ENCODE results near the gene APOL1. TPM values are rescaled to one million over a fixed set of nuclear protein-coding genes. Genes with fewer than 3 reads are reported as not detected.
"Not testable (repeated sequence)": the region's sequence is repeated elsewhere in the genome, so short reads cannot be mapped to it uniquely, and the experiment has no call there.

Gene APOL1
- total and polyA plus RNA-seq, 2 donors, result 14.2 to 62.6 TPM

GRCh38 chr22:36284171-36284571 lies 31.2 kb downstream of the APOL1 start:
- peaks cover 81 to 83% of the 10 kb centered on the region in 2 donors for H3K36me3 ChIP-seq (ENCODE audit: control insufficient read depth in 2 of 2, insufficient read depth in 2 of 2, low read length in 1 of 2)
- no peak overlapping the region for H3K4me3 ChIP-seq (ENCODE audit: low read length in 2 of 2)
- no peaks in the 10 kb centered on the region for H3K9me3 ChIP-seq (ENCODE audit: control insufficient read depth in 2 of 2, insufficient read depth in 1 of 2, low read length in 1 of 2)
- peaks cover 0 to 2% of the 10 kb centered on the region in 2 donors for H3K4me1 ChIP-seq (ENCODE audit: control insufficient read depth in 2 of 2, insufficient read depth in 2 of 2, low read length in 2 of 2)
- no peaks in the 10 kb centered on the region for H3K27me3 ChIP-seq (ENCODE audit: control insufficient read depth in 2 of 2, insufficient read depth in 1 of 2, low read length in 1 of 2)
- DNase-seq (ENCODE audit: low read depth in 6 of 9, low spot score in 9 of 9), result no peak
- 96% methylated on average over 24 of the region's 24 CpGs for WGBS
- H3K27ac ChIP-seq (ENCODE audit: low read depth in 1 of 2, low read length in 1 of 2), result no peak overlapping the region

- WGBS, result 96% methylated on average over 12 of the region's 12 CpGs
- no peak for DNase-seq (ENCODE audit: low read depth in 6 of 9, low spot score in 9 of 9)
- Histone ChIP-seq H3K27me3 (ENCODE audit: control insufficient read depth in 2 of 2, insufficient read depth in 1 of 2, low read length in 1 of 2) (no peaks in the 10 kb centered on the region), H3K4me1 (ENCODE audit: control insufficient read depth in 2 of 2, insufficient read depth in 2 of 2, low read length in 2 of 2) (peaks cover 0 to 2% of the 10 kb centered on the region in 2 donors), H3K36me3 (ENCODE audit: control insufficient read depth in 2 of 2, insufficient read depth in 2 of 2, low read length in 1 of 2) (peaks cover 87 to 89% of the 10 kb centered on the region in 2 donors), H3K4me3 (ENCODE audit: low read length in 2 of 2) (no peak overlapping the region), H3K9me3 (ENCODE audit: control insufficient read depth in 2 of 2, insufficient read depth in 1 of 2, low read length in 1 of 2) (no peaks in the 10 kb centered on the region), H3K27ac (ENCODE audit: low read depth in 1 of 2, low read length in 1 of 2) (no peak overlapping the region)
These were observed 32.1 kb downstream of the APOL1 start for GRCh38 chr22:36285017-36285416.

- H3K4me3 ChIP-seq (ENCODE audit: low read length in 2 of 2), result no peak overlapping the region
- WGBS, result 97% methylated on average over 21 of the region's 21 CpGs
- H3K4me1 ChIP-seq (ENCODE audit: control insufficient read depth in 2 of 2, insufficient read depth in 2 of 2, low read length in 2 of 2), result peaks cover 0 to 2% of the 10 kb centered on the region in 2 donors
- peaks cover 87 to 88% of the 10 kb centered on the region in 2 donors for H3K36me3 ChIP-seq (ENCODE audit: control insufficient read depth in 2 of 2, insufficient read depth in 2 of 2, low read length in 1 of 2)
- H3K9me3 ChIP-seq (ENCODE audit: control insufficient read depth in 2 of 2, insufficient read depth in 1 of 2, low read length in 1 of 2), result no peaks in the 10 kb centered on the region
- DNase-seq (ENCODE audit: low read depth in 6 of 9, low spot score in 9 of 9), result no peak
- H3K27ac ChIP-seq (ENCODE audit: low read depth in 1 of 2, low read length in 1 of 2), result no peak overlapping the region
- H3K27me3 ChIP-seq (ENCODE audit: control insufficient read depth in 2 of 2, insufficient read depth in 1 of 2, low read length in 1 of 2), result no peaks in the 10 kb centered on the region
These were observed 32.6 kb downstream of the APOL1 start for GRCh38 chr22:36285545-36285944.

GRCh38 chr22:36286096-36286957 lies 33.4 kb downstream of the APOL1 start:
- Histone ChIP-seq H3K4me3 (ENCODE audit: low read length in 2 of 2) (no peak overlapping the region), H3K27ac (ENCODE audit: low read depth in 1 of 2, low read length in 1 of 2) (no peak overlapping the region), H3K4me1 (ENCODE audit: control insufficient read depth in 2 of 2, insufficient read depth in 2 of 2, low read length in 2 of 2) (peaks cover 0 to 2% of the 10 kb centered on the region in 2 donors), H3K9me3 (ENCODE audit: control insufficient read depth in 2 of 2, insufficient read depth in 1 of 2, low read length in 1 of 2) (no peaks in the 10 kb centered on the region), H3K27me3 (ENCODE audit: control insufficient read depth in 2 of 2, insufficient read depth in 1 of 2, low read length in 1 of 2) (no peaks in the 10 kb centered on the region), H3K36me3 (ENCODE audit: control insufficient read depth in 2 of 2, insufficient read depth in 2 of 2, low read length in 1 of 2) (peaks cover 83% of the 10 kb centered on the region in 2 donors)
- 85% methylated on average over 28 of the region's 28 CpGs for WGBS
- DNase-seq (ENCODE audit: low read depth in 6 of 9, low spot score in 9 of 9), result peak in 7 of 9 donors; percentile 23 to 71 (median 52)

GRCh38 chr22:36287881-36288515 lies 35.1 kb downstream of the APOL1 start:
- DNase-seq (ENCODE audit: low read depth in 6 of 9, low spot score in 9 of 9), result no peak
- Histone ChIP-seq H3K27me3 (ENCODE audit: control insufficient read depth in 2 of 2, insufficient read depth in 1 of 2, low read length in 1 of 2) (no peaks in the 10 kb centered on the region), H3K4me3 (ENCODE audit: low read length in 2 of 2) (no peak overlapping the region), H3K9me3 (ENCODE audit: control insufficient read depth in 2 of 2, insufficient read depth in 1 of 2, low read length in 1 of 2) (peaks cover 0 to 9% of the 10 kb centered on the region in 2 donors), H3K4me1 (ENCODE audit: control insufficient read depth in 2 of 2, insufficient read depth in 2 of 2, low read length in 2 of 2) (no peaks in the 10 kb centered on the region), H3K27ac (ENCODE audit: low read depth in 1 of 2, low read length in 1 of 2) (no peak overlapping the region), H3K36me3 (ENCODE audit: control insufficient read depth in 2 of 2, insufficient read depth in 2 of 2, low read length in 1 of 2) (peaks cover 81 to 84% of the 10 kb centered on the region in 2 donors)
- WGBS, result 96% methylated on average over 20 of the region's 20 CpGs

GRCh38 chr22:36288571-36289405 lies 35.9 kb downstream of the APOL1 start:
- 96% methylated on average over 33 of the region's 33 CpGs for WGBS
- H3K36me3 ChIP-seq (ENCODE audit: control insufficient read depth in 2 of 2, insufficient read depth in 2 of 2, low read length in 1 of 2), result peaks cover 85 to 86% of the 10 kb centered on the region in 2 donors
- no peaks in the 10 kb centered on the region for H3K4me1 ChIP-seq (ENCODE audit: control insufficient read depth in 2 of 2, insufficient read depth in 2 of 2, low read length in 2 of 2)
- no peaks in the 10 kb centered on the region for H3K27me3 ChIP-seq (ENCODE audit: control insufficient read depth in 2 of 2, insufficient read depth in 1 of 2, low read length in 1 of 2)
- H3K9me3 ChIP-seq (ENCODE audit: control insufficient read depth in 2 of 2, insufficient read depth in 1 of 2, low read length in 1 of 2), result peaks cover 0 to 12% of the 10 kb centered on the region in 2 donors
- H3K27ac ChIP-seq (ENCODE audit: low read depth in 1 of 2, low read length in 1 of 2), result no peak overlapping the region
- DNase-seq (ENCODE audit: low read depth in 6 of 9, low spot score in 9 of 9), result no peak
- H3K4me3 ChIP-seq (ENCODE audit: low read length in 2 of 2), result no peak overlapping the region

GRCh38 chr22:36289406-36289870 lies 36.5 kb downstream of the APOL1 start:
- 97% methylated on average over 7 of the region's 7 CpGs for WGBS
- Histone ChIP-seq H3K4me3 (ENCODE audit: low read length in 2 of 2) (no peak overlapping the region), H3K36me3 (ENCODE audit: control insufficient read depth in 2 of 2, insufficient read depth in 2 of 2, low read length in 1 of 2) (peaks cover 85 to 86% of the 10 kb centered on the region in 2 donors), H3K27ac (ENCODE audit: low read depth in 1 of 2, low read length in 1 of 2) (no peak overlapping the region), H3K4me1 (ENCODE audit: control insufficient read depth in 2 of 2, insufficient read depth in 2 of 2, low read length in 2 of 2) (no peaks in the 10 kb centered on the region), H3K9me3 (ENCODE audit: control insufficient read depth in 2 of 2, insufficient read depth in 1 of 2, low read length in 1 of 2) (peaks cover 0 to 12% of the 10 kb centered on the region in 2 donors), H3K27me3 (ENCODE audit: control insufficient read depth in 2 of 2, insufficient read depth in 1 of 2, low read length in 1 of 2) (no peaks in the 10 kb centered on the region)
- DNase-seq (ENCODE audit: low read depth in 6 of 9, low spot score in 9 of 9), result no peak

GRCh38 chr22:36289948-36290371 lies 37.0 kb downstream of the APOL1 start:
- WGBS, result 87% methylated on average over 11 of the region's 11 CpGs
- not testable (repeated sequence) for H3K4me3 ChIP-seq (ENCODE audit: low read length in 2 of 2); H3K27ac ChIP-seq (ENCODE audit: low read depth in 1 of 2, low read length in 1 of 2); H3K4me1 ChIP-seq (ENCODE audit: control insufficient read depth in 2 of 2, insufficient read depth in 2 of 2, low read length in 2 of 2); H3K27me3 ChIP-seq (ENCODE audit: control insufficient read depth in 2 of 2, insufficient read depth in 1 of 2, low read length in 1 of 2); DNase-seq (ENCODE audit: low read depth in 6 of 9, low spot score in 9 of 9)
- peaks cover 0 to 12% of the 10 kb centered on the region in 2 donors for H3K9me3 ChIP-seq (ENCODE audit: control insufficient read depth in 2 of 2, insufficient read depth in 1 of 2, low read length in 1 of 2)
- peaks cover 85 to 86% of the 10 kb centered on the region in 2 donors for H3K36me3 ChIP-seq (ENCODE audit: control insufficient read depth in 2 of 2, insufficient read depth in 2 of 2, low read length in 1 of 2)
